Measurements from ENCODE around the gene ZRSR2. TPM values are rescaled to one million over a fixed set of nuclear protein-coding genes. Genes with fewer than 3 reads are reported as not detected.

ZRSR2 gene
- total and polyA plus RNA-seq, 2 of the 13 experiments (the other 11 are each of a cell fraction or from before 2014, with no cell fraction given): 3.6 to 4.9 TPM

GRCh38 chrX:15814771-15815365 is 24.6 kb downstream of the ZRSR2 start:
- no peak for FAIRE-seq

DNA sequence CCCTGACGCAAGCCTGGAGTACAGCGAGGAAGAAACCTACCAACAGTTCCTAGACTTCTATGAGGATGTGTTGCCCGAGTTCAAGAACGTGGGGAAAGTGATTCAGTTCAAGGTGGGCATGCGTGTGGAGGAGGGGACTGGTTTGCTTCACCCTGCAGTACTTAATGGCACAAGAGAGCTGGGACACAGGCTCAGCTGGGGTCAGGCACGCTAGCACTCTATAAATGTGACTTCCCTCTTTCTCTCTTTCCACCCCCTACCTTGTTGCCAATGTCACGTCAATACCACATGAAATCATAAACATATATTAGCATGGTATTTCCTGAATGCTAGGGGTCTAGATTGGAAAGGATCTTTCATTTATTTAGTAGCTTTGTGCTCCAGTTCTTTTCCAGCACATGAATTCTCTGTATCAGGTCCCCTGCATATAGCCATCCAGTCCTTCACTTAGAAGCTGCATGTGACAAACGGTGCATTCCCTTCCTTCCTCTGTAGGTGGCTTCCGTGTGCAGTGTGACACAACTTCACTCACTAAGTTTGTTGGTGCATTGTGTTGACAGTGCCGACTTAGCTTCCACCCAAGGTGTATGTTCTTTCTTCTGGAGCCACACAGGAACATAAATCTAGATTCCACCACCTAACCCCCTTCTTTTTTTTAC is 25.6 kb downstream of the ZRSR2 start:
- Histone ChIP-seq H3K4me1 (ENCODE audit: insufficient read depth, low read length) (no peaks in the 10 kb centered on the region), H3K4me2 (ENCODE audit: low read depth, low read length) (no peak overlapping the region), H3K4me3 (replicated peaks in 1 of 3; ENCODE audit: insufficient read depth in 1 of 3, low read depth in 2 of 3, low read length in 3 of 3) (no peak overlapping the region), H3K27ac (ENCODE audit: extremely low read length, insufficient read depth, low read length) (no peak overlapping the region), H4K20me1 (ENCODE audit: insufficient read depth, low read length) (no peaks in the 10 kb centered on the region), H3K79me2 (ENCODE audit: insufficient read depth, low read length) (no peaks in the 10 kb centered on the region), H3K36me3 (replicated peaks in 1 of 2; ENCODE audit: control insufficient read depth in 1 of 2, insufficient read depth in 2 of 2, low read length in 2 of 2) (peaks cover 2 to 10% of the 10 kb centered on the region in 2 experiments; a peak in 2 of 5 replicates), H3K9ac (ENCODE audit: insufficient read depth, low read depth, low read length) (no peak overlapping the region), H3K27me3 (ENCODE audit: control insufficient read depth in 1 of 2, insufficient read depth in 2 of 2, low read length in 2 of 2) (no peaks in the 10 kb centered on the region), H3K9me3 (ENCODE audit: low read length) (no peaks in the 10 kb centered on the region), H2AFZ (ENCODE audit: low read length) (no peak overlapping the region)
- 83% methylated on average over 10 of the region's 10 CpGs for WGBS (ENCODE audit: low lambda C conversion rate)
- ATAC-seq (peak; percentile 75), DNase-seq (ENCODE audit: low spot score) (peak; percentile 5), FAIRE-seq (peak; percentile 50)
- TF ChIP-seq, protein P1, sequence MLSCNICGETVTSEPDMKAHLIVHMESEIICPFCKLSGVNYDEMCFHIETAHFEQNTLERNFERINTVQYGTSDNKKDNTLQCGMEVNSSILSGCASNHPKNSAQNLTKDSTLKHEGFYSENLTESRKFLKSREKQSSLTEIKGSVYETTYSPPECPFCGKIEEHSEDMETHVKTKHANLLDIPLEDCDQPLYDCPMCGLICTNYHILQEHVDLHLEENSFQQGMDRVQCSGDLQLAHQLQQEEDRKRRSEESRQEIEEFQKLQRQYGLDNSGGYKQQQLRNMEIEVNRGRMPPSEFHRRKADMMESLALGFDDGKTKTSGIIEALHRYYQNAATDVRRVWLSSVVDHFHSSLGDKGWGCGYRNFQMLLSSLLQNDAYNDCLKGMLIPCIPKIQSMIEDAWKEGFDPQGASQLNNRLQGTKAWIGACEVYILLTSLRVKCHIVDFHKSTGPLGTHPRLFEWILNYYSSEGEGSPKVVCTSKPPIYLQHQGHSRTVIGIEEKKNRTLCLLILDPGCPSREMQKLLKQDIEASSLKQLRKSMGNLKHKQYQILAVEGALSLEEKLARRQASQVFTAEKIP (CRISPR knock-in tag; IDR thresholded peaks at IDR 0.05; ENCODE audit: borderline replicate concordance): no peak
- TF ChIP-seq MYNN (CRISPR knock-in tag; IDR thresholded peaks at IDR 0.05; ENCODE audit: low read depth): no peak
- TF ChIP-seq, protein P2, sequence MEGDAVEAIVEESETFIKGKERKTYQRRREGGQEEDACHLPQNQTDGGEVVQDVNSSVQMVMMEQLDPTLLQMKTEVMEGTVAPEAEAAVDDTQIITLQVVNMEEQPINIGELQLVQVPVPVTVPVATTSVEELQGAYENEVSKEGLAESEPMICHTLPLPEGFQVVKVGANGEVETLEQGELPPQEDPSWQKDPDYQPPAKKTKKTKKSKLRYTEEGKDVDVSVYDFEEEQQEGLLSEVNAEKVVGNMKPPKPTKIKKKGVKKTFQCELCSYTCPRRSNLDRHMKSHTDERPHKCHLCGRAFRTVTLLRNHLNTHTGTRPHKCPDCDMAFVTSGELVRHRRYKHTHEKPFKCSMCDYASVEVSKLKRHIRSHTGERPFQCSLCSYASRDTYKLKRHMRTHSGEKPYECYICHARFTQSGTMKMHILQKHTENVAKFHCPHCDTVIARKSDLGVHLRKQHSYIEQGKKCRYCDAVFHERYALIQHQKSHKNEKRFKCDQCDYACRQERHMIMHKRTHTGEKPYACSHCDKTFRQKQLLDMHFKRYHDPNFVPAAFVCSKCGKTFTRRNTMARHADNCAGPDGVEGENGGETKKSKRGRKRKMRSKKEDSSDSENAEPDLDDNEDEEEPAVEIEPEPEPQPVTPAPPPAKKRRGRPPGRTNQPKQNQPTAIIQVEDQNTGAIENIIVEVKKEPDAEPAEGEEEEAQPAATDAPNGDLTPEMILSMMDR (CRISPR knock-in tag; IDR thresholded peaks at IDR 0.05): peak; percentile 22; the same call in 1 of the 2 replicates
- CTCF ChIA-PET (ENCODE audit: low intra/inter-chr PET ratio, low total read pairs): no interaction called here
- in situ Hi-C loops (cut with HindIII; ENCODE audit: extremely low pct_ligation_motif_present, low pct_unique_long_range_greater_than_20kb) (no loop called here), intact Hi-C loops (cut with micrococcal nuclease; ENCODE audit: unreplicated experiment) (no loop called here)
- POLR2A ChIA-PET: no interaction called here
- no TSS peak for BruUV-seq (replicated peaks)

More at GRCh38 chrX:15814771-15815365, 24.6 kb downstream of the ZRSR2 start:
- no peaks in the 10 kb centered on the region for H3K9me3 ChIP-seq (ENCODE audit: low read length)
- 97% methylated on average over 6 of the region's 6 CpGs for WGBS (ENCODE audit: low lambda C conversion rate)
- no TSS peak for BruUV-seq (replicated peaks)
- H3K36me3 ChIP-seq (replicated peaks in 1 of 2; ENCODE audit: control insufficient read depth in 1 of 2, insufficient read depth in 2 of 2, low read length in 2 of 2): peaks cover 2 to 11% of the 10 kb centered on the region in 2 experiments; a peak in 3 of 5 replicates
- H3K27me3 ChIP-seq (ENCODE audit: control insufficient read depth in 1 of 2, insufficient read depth in 2 of 2, low read length in 2 of 2): no peaks in the 10 kb centered on the region
- intact Hi-C loops (cut with micrococcal nuclease; ENCODE audit: unreplicated experiment) (no loop called here), in situ Hi-C loops (cut with HindIII; ENCODE audit: extremely low pct_ligation_motif_present, low pct_unique_long_range_greater_than_20kb) (no loop called here)
- no peak overlapping the region for H3K9ac ChIP-seq (ENCODE audit: insufficient read depth, low read depth, low read length)
- no peaks in the 10 kb centered on the region for H4K20me1 ChIP-seq (ENCODE audit: insufficient read depth, low read length)
- ATAC-seq: no peak
- H3K27ac ChIP-seq (ENCODE audit: extremely low read length, insufficient read depth, low read length): no peak overlapping the region
- no peak for DNase-seq (ENCODE audit: low spot score)
- no peak for TF ChIP-seq FOSL2 (CRISPR knock-in tag; IDR thresholded peaks at IDR 0.05)
- CTCF ChIA-PET (ENCODE audit: low intra/inter-chr PET ratio, low total read pairs): no interaction called here
- POLR2A ChIA-PET: no interaction called here
- no peak overlapping the region for H2AFZ ChIP-seq (ENCODE audit: low read length)
- no peak overlapping the region for H3K4me2 ChIP-seq (ENCODE audit: low read depth, low read length)
- H3K4me1 ChIP-seq (ENCODE audit: insufficient read depth, low read length): no peaks in the 10 kb centered on the region
- no peak overlapping the region for H3K4me3 ChIP-seq (replicated peaks in 1 of 3; ENCODE audit: insufficient read depth in 1 of 3, low read depth in 2 of 3, low read length in 3 of 3)
- H3K79me2 ChIP-seq (ENCODE audit: insufficient read depth, low read length): no peaks in the 10 kb centered on the region

All from HepG2 (cell line).